Suprapubic skin (tissue), 4 donors: ENCODE results near the gene FRY.

Source experiments
- CTCF ChIP-seq, 2 donors: fragments of 200-600 bp in 1 of 2; fragments of 450-650 bp in 1 of 2; sonication (generic) in 1 of 2; IDR thresholded peaks; one replicate each; pipeline ENCODE4 v1.5.1; 2016 to 2019; ENCODE audit warnings: antibody characterized with exemption in 2 of 2, mild to moderate bottlenecking in 1 of 2, moderate library complexity in 1 of 2
- EP300 ChIP-seq: sonication (generic); formaldehyde crosslinking; IDR thresholded peaks from one replicate; pipeline ENCODE4 v1.6.1; 2017; ENCODE audit warnings: antibody characterized with exemption
- POLR2AphosphoS5 ChIP-seq, 3 donors: sonication (generic); formaldehyde crosslinking; IDR thresholded peaks; one replicate each; pipeline ENCODE4 v1.6.1; 2017; ENCODE audit warnings: antibody characterized with exemption in 3 of 3

- TF ChIP-seq CTCF (IDR thresholded peaks at IDR 0.05) (no peak), EP300 (no peak), POLR2AphosphoS5 (IDR thresholded peaks at IDR 0.05) (no peak)
Observed at GRCh38 chr13:31986676-31987470, 44.7 kb upstream of the FRY start.
